Astrocyte (in vitro differentiated cells and primary cell): ENCODE results near the gene TRABD2A. TPM values are rescaled to one million over a fixed set of nuclear protein-coding genes. Genes with fewer than 3 reads are reported as not detected.

Experiments
- DNase-seq: peaks from one replicate; pipeline ENCODE4 v3.0.0-alpha.2; 2010; ENCODE audit warnings: low read depth
- FAIRE-seq: peaks from 2 replicates; lab custom pipeline; 2011; peaks lifted over from hg19 to GRCh38; lab: Jason Lieb, UNC
- H2AFZ ChIP-seq: 2 replicates; pipeline ENCODE4 v1.6.0; 2012; ENCODE audit warnings: low read depth, low read length, inconsistent platforms
- H3K27ac ChIP-seq: 2 replicates; pipeline ENCODE4 v1.5.1; 2011; ENCODE audit warnings: low read depth, low read length, inconsistent platforms
- H3K27me3 ChIP-seq: 2 replicates; pipeline ENCODE4 v1.6.0; 2011; ENCODE audit warnings: low read length, inconsistent platforms; ENCODE audit not compliant: insufficient read depth
- H3K36me3 ChIP-seq: 2 replicates; pipeline ENCODE4 v1.5.1; 2011; ENCODE audit warnings: low read length, inconsistent platforms; ENCODE audit not compliant: insufficient read depth
- H3K4me1 ChIP-seq: 2 replicates; pipeline ENCODE4 v1.5.1; 2011; ENCODE audit warnings: low read length, inconsistent platforms; ENCODE audit not compliant: insufficient read depth
- H3K4me2 ChIP-seq: 2 replicates; pipeline ENCODE4 v1.6.0; 2012; ENCODE audit warnings: low read length, inconsistent platforms
- H3K4me3 ChIP-seq: 2 replicates; pipeline ENCODE4 v1.5.1; 2011; ENCODE audit warnings: low read depth, mild to moderate bottlenecking, low read length, inconsistent platforms; ENCODE audit not compliant: insufficient read depth
- H3K79me2 ChIP-seq: 2 replicates; pipeline ENCODE4 v1.6.0; 2012; ENCODE audit warnings: mild to moderate bottlenecking, low read length, inconsistent platforms; ENCODE audit not compliant: insufficient read depth
- H3K9ac ChIP-seq: 2 replicates; pipeline ENCODE4 v1.6.0; 2012; ENCODE audit warnings: mild to moderate bottlenecking, low read length, inconsistent platforms
- H3K9me3 ChIP-seq: 2 replicates; pipeline ENCODE4 v1.5.1; 2012; ENCODE audit warnings: low read depth, mild to moderate bottlenecking, low read length, inconsistent platforms; ENCODE audit not compliant: insufficient read depth
- H4K20me1 ChIP-seq: 2 replicates; pipeline ENCODE4 v1.6.0; 2012; ENCODE audit warnings: low read length, inconsistent platforms; ENCODE audit not compliant: insufficient read depth
- H3K27ac Mint-ChIP-seq: one replicate; pipeline ENCODE4 v1.8.0; 2021; ENCODE audit warnings: mild to moderate bottlenecking, mixed read lengths; ENCODE audit not compliant: unreplicated experiment
- H3K27me3 Mint-ChIP-seq: one replicate; pipeline ENCODE4 v1.8.0; 2021; ENCODE audit warnings: low read depth, mixed read lengths; ENCODE audit not compliant: unreplicated experiment
- H3K36me3 Mint-ChIP-seq: one replicate; pipeline ENCODE4 v1.8.0; 2021; ENCODE audit warnings: low read depth, mixed read lengths; ENCODE audit not compliant: unreplicated experiment
- H3K4me1 Mint-ChIP-seq: one replicate; pipeline ENCODE4 v1.8.0; 2021; ENCODE audit warnings: low read depth, mixed read lengths; ENCODE audit not compliant: unreplicated experiment
- H3K4me3 Mint-ChIP-seq: one replicate; pipeline ENCODE4 v1.8.0; 2021; ENCODE audit warnings: mild to moderate bottlenecking, moderate library complexity, mixed read lengths; ENCODE audit not compliant: unreplicated experiment
- H3K9me3 Mint-ChIP-seq: one replicate; pipeline ENCODE4 v1.8.0; 2021; ENCODE audit warnings: mild to moderate bottlenecking, mixed read lengths; ENCODE audit not compliant: unreplicated experiment
- EZH2 ChIP-seq: IDR thresholded peaks from 2 replicates; pipeline ENCODE4 v1.6.1; 2012; ENCODE audit warnings: mild to moderate bottlenecking, low read length, inconsistent platforms; ENCODE audit not compliant: insufficient read depth
- total RNA-seq: library from RNA; stranded (reverse); gene quantifications from 2 replicates; pipeline ENCODE4 v1.2.1, GENCODE V29; 2021
- TF ChIP-seq, protein P1 (sequence below): IDR thresholded peaks from 2 replicates; pipeline ENCODE4 v1.5.1; 2011; ENCODE audit warnings: low read depth, mild to moderate bottlenecking, inconsistent platforms, low read length, moderate library complexity; ENCODE audit not compliant: insufficient read depth

TRABD2A gene
- total RNA-seq, 1 donor from 2014 or later, result 2.6 TPM

GRCh38 chr2:84808279-84808678 is 72.6 kb downstream of the TRABD2A start:
- H3K36me3 Mint-ChIP-seq, result no peaks in the 10 kb centered on the region
- DNase-seq (no peak), FAIRE-seq (no peak)
- no peaks in the 10 kb centered on the region for H3K79me2 ChIP-seq
- H3K4me1 ChIP-seq, result peaks cover 14% of the 10 kb centered on the region
- peaks cover 14% of the 10 kb centered on the region for H3K4me1 Mint-ChIP-seq
- TF ChIP-seq, protein P1, sequence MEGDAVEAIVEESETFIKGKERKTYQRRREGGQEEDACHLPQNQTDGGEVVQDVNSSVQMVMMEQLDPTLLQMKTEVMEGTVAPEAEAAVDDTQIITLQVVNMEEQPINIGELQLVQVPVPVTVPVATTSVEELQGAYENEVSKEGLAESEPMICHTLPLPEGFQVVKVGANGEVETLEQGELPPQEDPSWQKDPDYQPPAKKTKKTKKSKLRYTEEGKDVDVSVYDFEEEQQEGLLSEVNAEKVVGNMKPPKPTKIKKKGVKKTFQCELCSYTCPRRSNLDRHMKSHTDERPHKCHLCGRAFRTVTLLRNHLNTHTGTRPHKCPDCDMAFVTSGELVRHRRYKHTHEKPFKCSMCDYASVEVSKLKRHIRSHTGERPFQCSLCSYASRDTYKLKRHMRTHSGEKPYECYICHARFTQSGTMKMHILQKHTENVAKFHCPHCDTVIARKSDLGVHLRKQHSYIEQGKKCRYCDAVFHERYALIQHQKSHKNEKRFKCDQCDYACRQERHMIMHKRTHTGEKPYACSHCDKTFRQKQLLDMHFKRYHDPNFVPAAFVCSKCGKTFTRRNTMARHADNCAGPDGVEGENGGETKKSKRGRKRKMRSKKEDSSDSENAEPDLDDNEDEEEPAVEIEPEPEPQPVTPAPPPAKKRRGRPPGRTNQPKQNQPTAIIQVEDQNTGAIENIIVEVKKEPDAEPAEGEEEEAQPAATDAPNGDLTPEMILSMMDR, result no peak
- TF ChIP-seq EZH2, result no peak
- peaks cover 3% of the 10 kb centered on the region for H3K9me3 Mint-ChIP-seq
- no peak overlapping the region for H3K27ac Mint-ChIP-seq
- no peak overlapping the region for H3K4me2 ChIP-seq
- H3K36me3 ChIP-seq, result no peaks in the 10 kb centered on the region
- no peaks in the 10 kb centered on the region for H3K9me3 ChIP-seq
- no peak overlapping the region for H3K4me3 ChIP-seq
- no peaks in the 10 kb centered on the region for H3K27me3 Mint-ChIP-seq
- no peak overlapping the region for H3K27ac ChIP-seq
- H4K20me1 ChIP-seq, result no peaks in the 10 kb centered on the region
- no peak overlapping the region for H3K4me3 Mint-ChIP-seq
- H3K27me3 ChIP-seq, result no peaks in the 10 kb centered on the region
- H3K9ac ChIP-seq, result no peak overlapping the region
- no peak overlapping the region for H2AFZ ChIP-seq

DNA sequence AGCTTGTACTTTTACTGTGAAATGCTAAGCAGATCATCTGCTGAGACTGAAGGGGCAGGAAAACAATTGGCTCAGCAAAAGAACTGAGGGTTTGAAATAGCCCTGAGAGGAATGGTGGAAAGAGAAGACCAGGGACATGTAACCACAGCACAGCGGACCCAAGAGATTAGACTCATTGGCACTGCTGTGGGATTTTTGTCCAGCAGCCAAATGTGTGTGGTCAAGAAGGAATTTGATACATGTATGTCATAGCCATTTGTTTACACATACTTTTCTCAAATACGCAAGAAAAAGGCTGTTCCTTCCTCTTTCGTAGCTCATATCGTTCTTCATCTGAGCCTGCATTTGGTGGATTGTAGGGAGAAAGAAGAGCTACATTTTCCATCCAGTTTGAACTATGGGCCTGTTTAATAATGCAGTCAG is 73.8 kb downstream of the TRABD2A start:
- Histone ChIP-seq H4K20me1 (no peaks in the 10 kb centered on the region), H3K9me3 (no peaks in the 10 kb centered on the region), H3K4me3 (no peak overlapping the region), H3K4me1 (peaks cover 14% of the 10 kb centered on the region), H2AFZ (peak overlapping the region; percentile 7), H3K27me3 (no peaks in the 10 kb centered on the region), H3K36me3 (no peaks in the 10 kb centered on the region), H3K27ac (peak overlapping the region; percentile 56), H3K9ac (peak overlapping the region; percentile 45), H3K4me2 (peak overlapping the region; percentile 75), H3K79me2 (no peaks in the 10 kb centered on the region)
- no peak for TF ChIP-seq EZH2
- TF ChIP-seq, protein P1, result no peak
- DNase-seq (peak; percentile 99), FAIRE-seq (peak; percentile 100)
- Mint-ChIP-seq H3K4me3 (no peak overlapping the region), H3K4me1 (peaks cover 14% of the 10 kb centered on the region), H3K9me3 (peaks cover 3% of the 10 kb centered on the region), H3K27ac (peak overlapping the region; percentile 84), H3K36me3 (no peaks in the 10 kb centered on the region), H3K27me3 (no peaks in the 10 kb centered on the region)

GRCh38 chr2:84805250-84805958 is 75.5 kb downstream of the TRABD2A start:
- H3K79me2 ChIP-seq, result no peaks in the 10 kb centered on the region
- no peak overlapping the region for H2AFZ ChIP-seq
- H3K27me3 ChIP-seq, result no peaks in the 10 kb centered on the region
- Mint-ChIP-seq H3K36me3 (no peaks in the 10 kb centered on the region), H3K27me3 (no peaks in the 10 kb centered on the region), H3K9me3 (peaks cover 2% of the 10 kb centered on the region), H3K4me1 (peaks cover 14% of the 10 kb centered on the region), H3K27ac (no peak overlapping the region), H3K4me3 (no peak overlapping the region)
- no peak overlapping the region for H3K4me2 ChIP-seq
- DNase-seq (peak; percentile 80), FAIRE-seq (peak; percentile 82)
- no peaks in the 10 kb centered on the region for H4K20me1 ChIP-seq
- TF ChIP-seq, protein P1, result no peak
- no peak for TF ChIP-seq EZH2
- H3K36me3 ChIP-seq, result no peaks in the 10 kb centered on the region
- peaks cover 14% of the 10 kb centered on the region for H3K4me1 ChIP-seq
- no peaks in the 10 kb centered on the region for H3K9me3 ChIP-seq
- H3K27ac ChIP-seq, result no peak overlapping the region
- no peak overlapping the region for H3K4me3 ChIP-seq
- no peak overlapping the region for H3K9ac ChIP-seq
